ENCODE results near the gene TFR2. TPM values are rescaled to one million over a fixed set of nuclear protein-coding genes. Genes with fewer than 3 reads are reported as not detected.
A peak's percentile ranks its signal among the peaks of the same experiment; 100 is the strongest.

Gene TFR2
- total and polyA plus RNA-seq, 2 of the 13 experiments (the other 11 are each of a cell fraction or from before 2014, with no cell fraction given), result 36.9 to 64.2 TPM

DNA sequence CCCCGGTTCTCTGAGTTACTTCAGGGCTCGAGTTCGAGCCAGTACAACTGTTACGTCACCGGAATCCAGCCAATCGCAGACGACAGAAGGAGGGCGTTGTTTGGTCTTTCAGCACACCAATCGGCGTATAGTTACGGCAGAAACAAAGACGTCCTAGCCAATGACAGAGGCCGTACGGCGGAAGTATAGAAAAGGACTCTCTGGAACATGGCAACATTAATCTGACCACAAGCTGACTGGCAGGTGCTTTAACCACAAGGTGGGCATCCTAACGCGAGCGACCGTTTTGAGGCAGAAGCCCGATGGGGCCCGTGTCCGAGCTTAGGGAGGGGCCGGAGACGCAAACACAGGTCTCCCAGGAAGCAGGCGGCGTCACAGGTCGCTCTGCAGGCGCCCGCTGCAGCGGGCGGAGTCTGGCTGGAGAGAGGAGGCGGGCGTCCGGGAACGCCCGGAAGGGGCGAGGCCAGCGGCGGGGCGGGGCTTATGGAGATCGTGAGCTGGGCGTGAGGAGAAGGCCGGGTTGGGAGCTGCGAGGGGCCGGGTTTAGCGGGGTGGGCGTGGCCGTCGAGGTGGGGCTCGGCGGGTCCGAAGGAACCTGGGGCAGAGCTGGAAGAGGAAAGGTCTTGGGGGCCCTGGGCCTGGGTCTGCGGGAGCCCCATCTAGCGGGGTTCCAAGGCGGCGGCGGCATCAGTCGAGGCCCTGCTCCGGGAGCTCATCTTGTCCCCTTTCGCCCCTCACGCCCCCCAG is 29.2 kb downstream of the TFR2 start, which contains the start of gene MOSPD3:
Gene MOSPD3, plus strand, starts transcription at position 558 of the 747 bp plus-strand sequence. CDS start 252 bp downstream, outside the sequence.
- H3K79me2 ChIP-seq (ENCODE audit: insufficient read depth, low read length), result no peaks in the 10 kb centered on the region
- peak within 1 kb of the TSS; percentile 95 for H3K4me2 ChIP-seq (ENCODE audit: low read depth, low read length)
- H4K20me1 ChIP-seq (ENCODE audit: insufficient read depth, low read length), result no peaks in the 10 kb centered on the region
- FAIRE-seq (peak; percentile 99), DNase-seq (ENCODE audit: low spot score) (peak; percentile 99), ATAC-seq (peak; percentile 94)
- peak within 1 kb of the TSS; percentile 95 for H3K27ac ChIP-seq (ENCODE audit: extremely low read length, insufficient read depth, low read length)
- WGBS (ENCODE audit: low lambda C conversion rate), result 0% methylated on average over 14 of the region's 61 CpGs
- H3K9me3 ChIP-seq (ENCODE audit: low read length), result no peaks in the 10 kb centered on the region
- peak within 1 kb of the TSS; percentile 61 to 81 (median 77) for H3K4me3 ChIP-seq (replicated peaks in 1 of 3; ENCODE audit: insufficient read depth in 1 of 3, low read depth in 2 of 3, low read length in 3 of 3)
- in situ Hi-C loops (cut with HindIII; ENCODE audit: extremely low pct_ligation_motif_present, low pct_unique_long_range_greater_than_20kb) (loop anchor here (5.0 kb wide), 1 partner anchor 80 kb away; the partner anchor contains the start of gene GIGYF1), intact Hi-C loops (cut with micrococcal nuclease; ENCODE audit: unreplicated experiment) (loop anchor here (1.0 to 5.0 kb wide), 2 partner anchors 26 to 80 kb away; partner anchors contain the start of genes FBXO24, GIGYF1 and LRCH4)
- peaks cover 29% of the 10 kb centered on the region for H3K4me1 ChIP-seq (ENCODE audit: insufficient read depth, low read length)
- peak within 1 kb of the TSS; percentile 34 for H2AFZ ChIP-seq (ENCODE audit: low read length)
- POLR2A ChIA-PET, result interaction anchor here (0.7 to 3.7 kb wide), 34 partner anchors 9 to 263 kb away, joined by 3 to 61 read pairs (median 6); partner anchors contain the start of genes ACTL6B, AGFG2, EPHB4 and FBXO24
- H3K9ac ChIP-seq (ENCODE audit: insufficient read depth, low read depth, low read length), result peak within 1 kb of the TSS; percentile 79
- BruUV-seq (replicated peaks), result no TSS peak
- H3K27me3 ChIP-seq (ENCODE audit: control insufficient read depth in 1 of 2, insufficient read depth in 2 of 2, low read length in 2 of 2), result no peaks in the 10 kb centered on the region
- CTCF ChIA-PET (ENCODE audit: low intra/inter-chr PET ratio, low total read pairs), result interaction anchor here (0.6 kb wide), 1 partner anchor 94 kb away, joined by 3 read pairs; the partner anchor contains the start of gene POP7
- no peaks in the 10 kb centered on the region for H3K36me3 ChIP-seq (replicated peaks in 1 of 2; ENCODE audit: control insufficient read depth in 1 of 2, insufficient read depth in 2 of 2, low read length in 2 of 2)
- TF ChIP-seq EED (CRISPR knock-in tag; IDR thresholded peaks at IDR 0.05) (no peak), DMAP1 (CRISPR knock-in tag; IDR thresholded peaks at IDR 0.05) (0 out of 2 replicates have a peak, but pooled peaks have one; percentile 25), SMYD3 (CRISPR knock-in tag; IDR thresholded peaks at IDR 0.05) (no peak), PAF1 (CRISPR knock-in tag; IDR thresholded peaks at IDR 0.05) (no peak), MBNL3 (CRISPR knock-in tag; conservative IDR thresholded peaks at IDR 0.05) (no peak), SIN3B (IDR thresholded peaks at IDR 0.05; ENCODE audit: low read length) (no peak), ZNF7 (CRISPR knock-in tag; IDR thresholded peaks at IDR 0.05) (no peak), GZF1 (CRISPR knock-in tag; IDR thresholded peaks at IDR 0.05) (no peak), HIVEP1 (CRISPR knock-in tag; IDR thresholded peaks at IDR 0.05) (no peak), PTBP1 (IDR thresholded peaks at IDR 0.05; ENCODE audit: low read depth, low read length, poor library complexity, severe bottlenecking) (no peak), SOX6 (IDR thresholded peaks at IDR 0.05) (no peak), SOX6 (CRISPR knock-in tag; IDR thresholded peaks at IDR 0.05) (no peak), ARNT (IDR thresholded peaks at IDR 0.05) (no peak), NR3C1 (CRISPR knock-in tag; IDR thresholded peaks at IDR 0.05) (no peak), EZH2 (conservative IDR thresholded peaks at IDR 0.05; ENCODE audit: low read depth, low read length) (no peak)
- TF ChIP-seq, protein P1, sequence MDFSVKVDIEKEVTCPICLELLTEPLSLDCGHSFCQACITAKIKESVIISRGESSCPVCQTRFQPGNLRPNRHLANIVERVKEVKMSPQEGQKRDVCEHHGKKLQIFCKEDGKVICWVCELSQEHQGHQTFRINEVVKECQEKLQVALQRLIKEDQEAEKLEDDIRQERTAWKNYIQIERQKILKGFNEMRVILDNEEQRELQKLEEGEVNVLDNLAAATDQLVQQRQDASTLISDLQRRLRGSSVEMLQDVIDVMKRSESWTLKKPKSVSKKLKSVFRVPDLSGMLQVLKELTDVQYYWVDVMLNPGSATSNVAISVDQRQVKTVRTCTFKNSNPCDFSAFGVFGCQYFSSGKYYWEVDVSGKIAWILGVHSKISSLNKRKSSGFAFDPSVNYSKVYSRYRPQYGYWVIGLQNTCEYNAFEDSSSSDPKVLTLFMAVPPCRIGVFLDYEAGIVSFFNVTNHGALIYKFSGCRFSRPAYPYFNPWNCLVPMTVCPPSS (IDR thresholded peaks at IDR 0.05), result no peak
- TF ChIP-seq, protein P2, sequence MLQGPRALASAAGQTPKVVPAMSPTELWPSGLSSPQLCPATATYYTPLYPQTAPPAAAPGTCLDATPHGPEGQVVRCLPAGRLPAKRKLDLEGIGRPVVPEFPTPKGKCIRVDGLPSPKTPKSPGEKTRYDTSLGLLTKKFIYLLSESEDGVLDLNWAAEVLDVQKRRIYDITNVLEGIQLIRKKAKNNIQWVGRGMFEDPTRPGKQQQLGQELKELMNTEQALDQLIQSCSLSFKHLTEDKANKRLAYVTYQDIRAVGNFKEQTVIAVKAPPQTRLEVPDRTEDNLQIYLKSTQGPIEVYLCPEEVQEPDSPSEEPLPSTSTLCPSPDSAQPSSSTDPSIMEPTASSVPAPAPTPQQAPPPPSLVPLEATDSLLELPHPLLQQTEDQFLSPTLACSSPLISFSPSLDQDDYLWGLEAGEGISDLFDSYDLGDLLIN (CRISPR knock-in tag; IDR thresholded peaks at IDR 0.05; ENCODE audit: borderline replicate concordance), result no peak
- TF ChIP-seq, protein P3, sequence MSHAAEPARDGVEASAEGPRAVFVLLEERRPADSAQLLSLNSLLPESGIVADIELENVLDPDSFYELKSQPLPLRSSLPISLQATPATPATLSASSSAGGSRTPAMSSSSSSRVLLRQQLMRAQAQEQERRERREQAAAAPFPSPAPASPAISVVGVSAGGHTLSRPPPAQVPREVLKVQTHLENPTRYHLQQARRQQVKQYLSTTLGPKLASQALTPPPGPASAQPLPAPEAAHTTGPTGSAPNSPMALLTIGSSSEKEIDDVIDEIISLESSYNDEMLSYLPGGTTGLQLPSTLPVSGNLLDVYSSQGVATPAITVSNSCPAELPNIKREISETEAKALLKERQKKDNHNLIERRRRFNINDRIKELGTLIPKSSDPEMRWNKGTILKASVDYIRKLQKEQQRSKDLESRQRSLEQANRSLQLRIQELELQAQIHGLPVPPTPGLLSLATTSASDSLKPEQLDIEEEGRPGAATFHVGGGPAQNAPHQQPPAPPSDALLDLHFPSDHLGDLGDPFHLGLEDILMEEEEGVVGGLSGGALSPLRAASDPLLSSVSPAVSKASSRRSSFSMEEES (CRISPR knock-in tag; IDR thresholded peaks at IDR 0.05), result no peak
- TF ChIP-seq, protein P4, sequence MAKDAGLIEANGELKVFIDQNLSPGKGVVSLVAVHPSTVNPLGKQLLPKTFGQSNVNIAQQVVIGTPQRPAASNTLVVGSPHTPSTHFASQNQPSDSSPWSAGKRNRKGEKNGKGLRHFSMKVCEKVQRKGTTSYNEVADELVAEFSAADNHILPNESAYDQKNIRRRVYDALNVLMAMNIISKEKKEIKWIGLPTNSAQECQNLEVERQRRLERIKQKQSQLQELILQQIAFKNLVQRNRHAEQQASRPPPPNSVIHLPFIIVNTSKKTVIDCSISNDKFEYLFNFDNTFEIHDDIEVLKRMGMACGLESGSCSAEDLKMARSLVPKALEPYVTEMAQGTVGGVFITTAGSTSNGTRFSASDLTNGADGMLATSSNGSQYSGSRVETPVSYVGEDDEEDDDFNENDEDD (CRISPR knock-in tag; IDR thresholded peaks at IDR 0.05; ENCODE audit: borderline replicate concordance), result no peak
- TF ChIP-seq, protein P5, sequence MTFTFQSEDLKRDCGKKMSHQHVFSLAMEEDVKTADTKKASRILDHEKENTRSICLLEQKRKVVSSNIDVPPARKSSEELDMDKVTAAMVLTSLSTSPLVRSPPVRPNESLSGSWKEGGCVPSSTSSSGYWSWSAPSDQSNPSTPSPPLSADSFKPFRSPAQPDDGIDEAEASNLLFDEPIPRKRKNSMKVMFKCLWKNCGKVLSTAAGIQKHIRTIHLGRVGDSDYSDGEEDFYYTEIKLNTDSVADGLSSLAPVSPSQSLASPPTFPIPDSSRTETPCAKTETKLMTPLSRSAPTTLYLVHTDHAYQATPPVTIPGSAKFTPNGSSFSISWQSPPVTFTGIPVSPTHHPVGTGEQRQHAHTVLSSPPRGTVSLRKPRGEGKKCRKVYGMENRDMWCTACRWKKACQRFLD (CRISPR knock-in tag; IDR thresholded peaks at IDR 0.05; ENCODE audit: borderline replicate concordance), result no peak
